ENCODE results near the gene FAM98C.

FAM98C gene

DNA sequence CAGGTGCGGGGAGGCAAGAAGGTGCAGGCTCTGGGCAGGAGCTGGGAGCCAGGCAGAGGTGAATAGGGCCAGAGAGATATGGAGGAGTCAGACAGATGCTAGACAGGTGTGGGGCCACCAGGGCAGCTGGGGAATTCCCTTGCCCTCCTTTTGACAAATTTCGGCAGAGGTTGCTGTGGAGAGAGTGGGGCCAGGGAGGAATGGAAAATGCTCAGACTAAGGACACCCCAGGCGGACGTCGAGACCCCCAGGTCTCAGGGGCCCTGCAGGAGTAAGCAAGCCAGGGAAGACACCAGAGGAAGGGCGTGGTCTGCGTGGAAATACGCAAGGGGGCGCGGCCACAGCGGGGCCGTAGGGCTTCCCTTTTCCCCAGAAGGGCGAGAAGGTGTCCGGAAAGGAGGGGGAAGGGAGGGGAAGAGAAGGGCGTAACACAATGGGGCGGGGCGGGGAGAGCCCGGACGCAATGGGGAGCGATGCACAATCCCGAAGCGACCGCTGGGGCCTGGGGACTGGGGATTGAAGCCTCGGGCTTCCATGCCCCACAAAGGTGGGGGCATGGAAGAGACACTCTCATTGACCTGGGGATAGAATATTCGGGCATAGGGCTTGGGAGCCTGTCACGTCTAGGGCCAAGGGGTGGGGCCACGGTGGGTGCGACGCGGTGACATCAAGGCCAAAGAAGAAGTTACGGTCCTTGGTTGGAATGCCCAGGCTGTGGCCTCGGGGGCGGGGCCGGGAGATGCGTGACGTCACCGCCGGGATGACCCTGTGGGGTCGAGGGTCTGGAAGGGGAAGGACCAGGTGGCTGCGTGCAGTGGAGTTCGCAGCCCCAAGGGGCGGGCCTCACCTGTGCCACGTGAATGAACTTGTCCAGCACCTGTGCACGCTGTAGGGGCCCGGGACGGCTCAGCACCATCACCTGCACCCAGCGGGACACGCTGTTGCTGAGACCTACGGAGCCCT lies 14.9 kb downstream of the FAM98C start:
- TF ChIP-seq, protein P1, sequence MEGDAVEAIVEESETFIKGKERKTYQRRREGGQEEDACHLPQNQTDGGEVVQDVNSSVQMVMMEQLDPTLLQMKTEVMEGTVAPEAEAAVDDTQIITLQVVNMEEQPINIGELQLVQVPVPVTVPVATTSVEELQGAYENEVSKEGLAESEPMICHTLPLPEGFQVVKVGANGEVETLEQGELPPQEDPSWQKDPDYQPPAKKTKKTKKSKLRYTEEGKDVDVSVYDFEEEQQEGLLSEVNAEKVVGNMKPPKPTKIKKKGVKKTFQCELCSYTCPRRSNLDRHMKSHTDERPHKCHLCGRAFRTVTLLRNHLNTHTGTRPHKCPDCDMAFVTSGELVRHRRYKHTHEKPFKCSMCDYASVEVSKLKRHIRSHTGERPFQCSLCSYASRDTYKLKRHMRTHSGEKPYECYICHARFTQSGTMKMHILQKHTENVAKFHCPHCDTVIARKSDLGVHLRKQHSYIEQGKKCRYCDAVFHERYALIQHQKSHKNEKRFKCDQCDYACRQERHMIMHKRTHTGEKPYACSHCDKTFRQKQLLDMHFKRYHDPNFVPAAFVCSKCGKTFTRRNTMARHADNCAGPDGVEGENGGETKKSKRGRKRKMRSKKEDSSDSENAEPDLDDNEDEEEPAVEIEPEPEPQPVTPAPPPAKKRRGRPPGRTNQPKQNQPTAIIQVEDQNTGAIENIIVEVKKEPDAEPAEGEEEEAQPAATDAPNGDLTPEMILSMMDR (IDR thresholded peaks at IDR 0.05), result no peak

DNA sequence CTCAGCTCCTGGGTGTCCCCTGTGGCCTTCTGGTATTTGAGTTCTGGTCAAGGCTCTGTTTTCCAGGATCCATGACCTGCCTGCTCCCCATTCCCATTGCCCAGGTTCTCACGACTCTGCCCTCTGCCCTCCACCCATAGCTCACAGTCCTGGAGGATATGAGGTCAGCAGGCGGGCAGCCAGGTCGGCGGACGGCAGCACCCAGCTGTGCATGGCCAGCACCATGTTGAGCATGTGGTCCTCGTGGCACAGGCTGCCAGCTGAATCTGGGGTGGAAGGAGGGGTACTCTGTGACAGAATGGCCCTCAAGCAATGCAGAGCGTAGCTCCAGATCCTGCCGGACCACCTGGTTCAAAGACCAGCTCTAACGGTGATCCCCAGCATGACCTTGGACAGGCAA lies 18.0 kb downstream of the FAM98C start:
- TF ChIP-seq, protein P1 (IDR thresholded peaks at IDR 0.05), result no peak

DNA sequence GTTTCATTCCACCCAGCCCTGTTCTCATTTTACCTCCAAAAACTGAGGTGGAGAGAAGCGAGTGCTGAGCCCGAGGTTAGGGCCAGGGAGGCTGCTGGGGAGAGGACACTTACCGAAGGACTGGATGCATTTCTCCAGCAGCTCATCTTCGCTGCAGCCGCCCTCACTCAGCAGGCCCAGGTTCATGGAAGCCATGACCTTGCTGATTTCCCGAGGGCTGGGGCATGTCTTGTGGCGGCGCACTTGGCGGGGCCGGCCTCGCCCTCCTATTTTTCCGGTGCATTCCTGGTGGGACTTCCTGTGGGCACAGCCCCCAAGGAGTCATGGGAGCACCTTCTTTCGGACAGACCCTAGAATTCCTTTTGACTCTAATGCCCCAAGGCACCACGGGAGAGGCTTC lies 19.0 kb downstream of the FAM98C start:
- TF ChIP-seq, protein P1 (IDR thresholded peaks at IDR 0.05), result no peak

DNA sequence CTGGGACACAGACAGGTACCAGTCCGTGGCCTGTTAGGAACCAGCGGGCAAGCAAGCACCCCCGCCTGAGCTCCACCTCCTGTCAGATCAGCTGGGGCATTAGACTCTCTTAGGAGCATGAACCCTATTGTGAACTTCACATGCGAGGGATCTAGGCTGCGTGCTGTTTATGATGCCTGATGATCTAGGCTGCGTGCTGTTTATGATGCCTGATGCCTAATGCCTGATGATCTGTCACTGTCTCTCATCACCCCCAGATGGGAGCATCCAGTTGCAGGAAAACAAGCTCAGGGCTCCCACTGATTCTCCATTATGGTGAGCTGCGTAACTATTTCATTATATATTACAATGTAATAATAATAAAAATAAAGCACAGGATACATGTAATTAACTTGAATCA lies 19.5 kb downstream of the FAM98C start:
- TF ChIP-seq, protein P1 (IDR thresholded peaks at IDR 0.05), result no peak

DNA sequence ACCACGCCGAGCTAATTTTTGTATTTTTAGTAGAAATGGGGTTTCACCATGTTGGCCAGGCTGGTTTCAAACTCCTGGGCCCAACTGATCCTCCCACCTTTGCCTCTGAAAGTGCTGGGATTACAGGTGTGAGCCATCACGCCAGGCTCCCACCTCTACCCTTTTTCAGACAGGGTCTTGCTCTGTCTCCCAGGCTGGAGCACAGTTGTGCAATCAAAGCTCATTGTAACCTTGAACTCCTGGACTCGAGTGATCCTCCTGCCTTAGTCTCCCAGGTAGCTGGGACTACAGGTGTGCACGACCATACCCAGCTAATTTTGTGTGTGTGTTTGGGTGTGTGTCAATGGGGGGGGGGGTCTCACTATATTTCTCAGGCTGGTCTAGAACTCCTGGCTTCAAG lies 21.4 kb downstream of the FAM98C start:
- TF ChIP-seq, protein P1 (IDR thresholded peaks at IDR 0.05), result no peak

DNA sequence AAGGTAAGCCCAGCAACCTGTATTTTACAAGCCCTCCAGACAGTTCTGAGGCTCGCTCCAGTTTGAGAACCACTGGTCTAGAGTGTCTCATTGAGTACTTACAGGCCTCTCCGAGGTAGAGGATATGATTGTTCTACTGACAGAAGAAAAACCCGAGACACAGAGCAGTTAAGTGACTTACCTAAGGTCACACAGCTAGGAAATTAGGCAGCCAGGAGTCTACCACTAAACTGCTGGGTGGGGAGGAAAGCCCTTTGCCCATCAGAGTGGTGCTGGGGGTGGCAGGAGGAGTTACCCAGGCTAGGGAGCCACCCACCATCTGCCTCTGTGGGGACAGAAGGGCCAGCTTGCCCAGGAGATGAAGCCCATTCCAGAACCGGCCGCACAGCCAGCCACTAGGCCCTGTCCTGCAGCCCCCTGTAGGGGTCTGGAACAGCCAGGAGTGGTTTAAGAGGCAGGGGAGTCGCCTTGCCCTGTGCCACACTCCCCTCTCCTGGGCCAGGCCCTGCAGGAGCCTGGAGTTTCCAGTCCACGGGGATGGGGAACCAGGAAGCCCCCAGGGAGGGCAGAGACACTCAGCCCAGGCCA lies 22.4 kb downstream of the FAM98C start:
- TF ChIP-seq, protein P1 (IDR thresholded peaks at IDR 0.05), result no peak

DNA sequence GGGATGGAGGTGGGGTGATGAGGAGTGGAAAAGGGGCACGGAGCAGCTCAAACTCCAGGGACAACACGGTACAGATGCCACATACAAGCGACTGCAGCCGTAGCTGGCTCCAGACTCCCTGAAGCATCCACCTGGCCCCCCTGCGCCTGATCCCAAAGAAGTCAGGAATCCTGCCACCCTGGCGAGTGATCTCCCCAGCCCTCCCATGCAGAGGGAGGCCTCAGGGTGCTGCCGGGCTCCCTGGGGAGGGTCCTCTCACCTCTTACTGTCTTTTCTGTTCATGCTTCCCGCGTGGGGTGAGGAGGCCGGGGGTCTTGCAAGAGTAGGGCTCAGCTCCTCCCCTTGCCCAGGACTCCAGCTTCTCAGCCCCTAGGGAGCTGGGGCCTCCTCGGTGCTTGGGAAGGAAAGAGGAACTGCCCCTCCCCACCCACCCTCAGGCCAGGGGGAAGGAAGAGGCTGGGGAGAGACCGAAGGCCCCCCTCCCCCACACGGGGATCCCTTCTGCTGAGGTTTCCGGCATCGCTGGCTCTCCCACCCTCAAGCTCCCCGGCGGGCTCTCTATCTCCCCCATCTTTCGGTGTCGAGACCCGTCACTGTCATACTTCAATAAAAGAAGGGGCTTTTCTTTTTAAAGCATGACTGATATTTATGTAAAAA lies 23.0 kb downstream of the FAM98C start, which contains the start of gene RASGRP4:
RASGRP4 (minus strand) TSS at position 410 of the 657 bp plus-strand sequence; CDS start at position 282, 128 bp downstream.
- TF ChIP-seq, protein P1 (IDR thresholded peaks at IDR 0.05), result no peak

Measured in LNCAP (cell line).